ENCODE measurements around the gene PPP4R4.

Gene PPP4R4

DNA sequence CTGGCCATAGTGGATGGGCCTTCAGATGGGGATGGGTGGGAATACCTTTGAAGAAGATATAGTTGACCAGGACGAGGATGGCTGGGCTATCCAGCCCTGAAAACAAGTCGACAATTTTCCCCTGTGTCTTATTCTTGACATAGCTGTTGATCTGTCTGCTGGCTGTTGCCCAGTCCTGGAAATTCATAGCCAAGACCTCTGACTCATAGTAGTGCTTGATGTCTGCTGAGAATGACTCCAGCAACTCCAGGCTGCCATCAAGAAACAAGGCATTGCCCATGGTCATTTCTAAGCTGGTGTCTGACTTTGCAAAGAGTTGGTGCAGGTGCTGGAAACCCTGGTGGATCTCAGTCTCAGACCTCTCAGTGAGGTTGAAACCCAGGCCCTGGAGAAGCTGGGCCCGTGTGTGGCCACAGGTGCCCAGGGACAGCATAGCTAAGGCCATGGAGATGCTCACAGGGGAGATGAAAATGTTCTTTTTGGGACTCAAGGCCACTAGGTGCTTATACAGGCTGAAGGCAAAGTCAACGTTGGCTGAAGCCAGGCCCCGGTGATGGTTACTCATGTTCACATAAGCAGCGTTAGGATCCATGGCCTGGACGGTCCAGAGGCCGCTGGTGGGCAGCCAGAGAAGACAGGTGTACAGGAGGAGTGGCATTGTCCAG, 140.0 kb downstream of the PPP4R4 start:
- H3K4me3 ChIP-seq (ENCODE audit: control insufficient read depth in 1 of 7, extremely low read depth in 1 of 7, insufficient read depth in 4 of 7, low read depth in 2 of 7, low read length in 6 of 7): no peak overlapping the region
- peaks cover 0 to 2% (median 0%) of the 10 kb centered on the region in 5 experiments for H3K9me3 ChIP-seq (ENCODE audit: control extremely low read depth in 1 of 5, control insufficient read depth in 4 of 5, insufficient read depth in 2 of 5, low read depth in 1 of 5, low read length in 4 of 5)
- ChIA-PET CTCF (no interaction called here), POLR2A (no interaction called here)
- H3K27ac ChIP-seq (ENCODE audit: insufficient read depth in 1 of 2, low read depth in 1 of 2, low read length in 2 of 2, poor library complexity in 1 of 2, severe bottlenecking in 2 of 2): no peak overlapping the region
- no peaks in the 10 kb centered on the region for H3K27me3 ChIP-seq (replicated peaks in 2 of 5; ENCODE audit: control insufficient read depth in 4 of 5, insufficient read depth in 5 of 5, low read length in 4 of 5)
- no peak for DNase-seq
- H3K36me3 ChIP-seq (ENCODE audit: control insufficient read depth in 4 of 4, insufficient read depth in 4 of 4, low read length in 3 of 4): no peaks in the 10 kb centered on the region
- H3K4me1 ChIP-seq (ENCODE audit: control extremely low read depth in 1 of 4, control insufficient read depth in 4 of 4, insufficient read depth in 4 of 4, low read length in 3 of 4): no peaks in the 10 kb centered on the region
- 98% methylated on average over 8 of the region's 8 CpGs for WGBS (ENCODE audit: insufficient coverage)

DNA sequence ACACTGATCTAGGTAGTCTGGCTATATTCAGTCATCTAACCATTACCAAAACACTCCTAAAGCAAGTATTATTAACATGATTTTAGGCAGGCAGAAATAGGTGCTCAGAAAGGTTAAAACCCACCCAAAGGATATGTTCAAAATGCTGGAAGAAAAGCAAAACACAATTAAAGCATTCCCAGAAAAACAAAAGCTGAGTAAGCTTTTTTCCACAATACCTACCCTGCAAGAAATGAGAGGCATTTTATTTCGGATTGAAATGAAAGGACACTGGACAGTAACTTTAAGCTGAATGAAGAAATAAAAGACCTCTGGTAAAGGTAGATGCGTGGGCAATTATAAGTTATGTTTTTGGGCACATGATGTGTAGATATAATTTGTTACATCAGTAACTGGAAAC, 140.8 kb downstream of the PPP4R4 start:
- ChIA-PET POLR2A (no interaction called here), CTCF (no interaction called here)
- H3K9me3 ChIP-seq (ENCODE audit: control extremely low read depth in 1 of 5, control insufficient read depth in 4 of 5, insufficient read depth in 2 of 5, low read depth in 1 of 5, low read length in 4 of 5): peaks cover 0 to 2% (median 0%) of the 10 kb centered on the region in 5 experiments
- no peaks in the 10 kb centered on the region for H3K36me3 ChIP-seq (ENCODE audit: control insufficient read depth in 4 of 4, insufficient read depth in 4 of 4, low read length in 3 of 4)
- no peak overlapping the region for H3K4me3 ChIP-seq (ENCODE audit: control insufficient read depth in 1 of 7, extremely low read depth in 1 of 7, insufficient read depth in 4 of 7, low read depth in 2 of 7, low read length in 6 of 7)
- H3K27ac ChIP-seq (ENCODE audit: insufficient read depth in 1 of 2, low read depth in 1 of 2, low read length in 2 of 2, poor library complexity in 1 of 2, severe bottlenecking in 2 of 2): no peak overlapping the region
- H3K27me3 ChIP-seq (replicated peaks in 2 of 5; ENCODE audit: control insufficient read depth in 4 of 5, insufficient read depth in 5 of 5, low read length in 4 of 5): no peaks in the 10 kb centered on the region
- DNase-seq: no peak
- no peaks in the 10 kb centered on the region for H3K4me1 ChIP-seq (ENCODE audit: control extremely low read depth in 1 of 4, control insufficient read depth in 4 of 4, insufficient read depth in 4 of 4, low read length in 3 of 4)
- WGBS (ENCODE audit: insufficient coverage): 100% methylated on average over 1 of the region's 2 CpGs

DNA sequence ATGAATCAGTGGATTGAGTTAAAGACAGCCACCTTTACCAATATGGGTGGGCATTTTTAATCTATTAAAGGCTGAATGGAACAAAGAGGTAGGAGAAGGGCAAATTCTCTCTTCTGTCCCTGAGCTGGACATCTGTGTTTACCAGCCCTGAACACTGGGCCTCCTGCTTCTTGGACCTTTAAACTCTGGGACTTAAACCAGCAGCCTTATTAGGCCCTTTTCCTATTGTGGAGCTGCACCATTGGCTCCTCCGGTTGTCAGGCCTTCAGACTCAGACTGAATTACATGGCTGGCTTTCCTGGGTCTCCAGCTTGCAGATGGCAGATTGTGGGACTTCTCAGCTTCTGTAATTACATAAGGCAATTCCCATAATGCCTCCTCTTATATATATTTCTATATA, 142.6 kb downstream of the PPP4R4 start:
- peaks cover 0 to 2% (median 0%) of the 10 kb centered on the region in 5 experiments for H3K27me3 ChIP-seq (replicated peaks in 2 of 5; ENCODE audit: control insufficient read depth in 4 of 5, insufficient read depth in 5 of 5, low read length in 4 of 5)
- H3K36me3 ChIP-seq (ENCODE audit: control insufficient read depth in 4 of 4, insufficient read depth in 4 of 4, low read length in 3 of 4): no peaks in the 10 kb centered on the region
- ChIA-PET POLR2A (no interaction called here), CTCF (no interaction called here)
- no peak overlapping the region for H3K27ac ChIP-seq (ENCODE audit: insufficient read depth in 1 of 2, low read depth in 1 of 2, low read length in 2 of 2, poor library complexity in 1 of 2, severe bottlenecking in 2 of 2)
- no peaks in the 10 kb centered on the region for H3K4me1 ChIP-seq (ENCODE audit: control extremely low read depth in 1 of 4, control insufficient read depth in 4 of 4, insufficient read depth in 4 of 4, low read length in 3 of 4)
- DNase-seq: no peak
- WGBS (ENCODE audit: insufficient coverage): 78% methylated on average over 1 of the region's 1 CpG
- peaks cover 0 to 2% (median 0%) of the 10 kb centered on the region in 5 experiments for H3K9me3 ChIP-seq (ENCODE audit: control extremely low read depth in 1 of 5, control insufficient read depth in 4 of 5, insufficient read depth in 2 of 5, low read depth in 1 of 5, low read length in 4 of 5)
- no peak overlapping the region for H3K4me3 ChIP-seq (ENCODE audit: control insufficient read depth in 1 of 7, extremely low read depth in 1 of 7, insufficient read depth in 4 of 7, low read depth in 2 of 7, low read length in 6 of 7)

DNA sequence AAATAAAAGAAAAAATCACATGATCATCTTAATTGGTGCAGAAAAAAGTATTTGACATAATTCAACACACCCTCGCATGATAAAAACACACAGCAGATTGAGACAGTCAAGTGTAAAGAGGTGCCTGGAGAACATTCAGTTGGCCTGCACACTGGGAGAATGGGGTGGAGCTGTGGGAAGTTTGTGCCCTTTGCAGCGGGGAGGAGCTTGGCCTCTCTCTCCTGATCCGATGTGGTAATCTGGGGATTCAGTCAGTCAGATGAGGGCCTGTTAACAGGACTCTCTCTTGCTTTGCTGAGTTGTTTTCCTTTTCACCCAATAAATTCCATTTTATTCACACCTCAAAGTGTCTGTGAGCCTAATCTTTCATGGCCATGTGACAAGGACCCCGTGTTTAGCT, 143.1 kb downstream of the PPP4R4 start:
- no peak for DNase-seq
- Histone ChIP-seq H3K27ac (ENCODE audit: insufficient read depth in 1 of 2, low read depth in 1 of 2, low read length in 2 of 2, poor library complexity in 1 of 2, severe bottlenecking in 2 of 2) (no peak overlapping the region), H3K4me1 (ENCODE audit: control extremely low read depth in 1 of 4, control insufficient read depth in 4 of 4, insufficient read depth in 4 of 4, low read length in 3 of 4) (no peaks in the 10 kb centered on the region), H3K9me3 (ENCODE audit: control extremely low read depth in 1 of 5, control insufficient read depth in 4 of 5, insufficient read depth in 2 of 5, low read depth in 1 of 5, low read length in 4 of 5) (peaks cover 0 to 2% (median 0%) of the 10 kb centered on the region in 5 experiments), H3K36me3 (ENCODE audit: control insufficient read depth in 4 of 4, insufficient read depth in 4 of 4, low read length in 3 of 4) (no peaks in the 10 kb centered on the region), H3K27me3 (replicated peaks in 2 of 5; ENCODE audit: control insufficient read depth in 4 of 5, insufficient read depth in 5 of 5, low read length in 4 of 5) (peaks cover 0 to 2% (median 0%) of the 10 kb centered on the region in 5 experiments), H3K4me3 (ENCODE audit: control insufficient read depth in 1 of 7, extremely low read depth in 1 of 7, insufficient read depth in 4 of 7, low read depth in 2 of 7, low read length in 6 of 7) (no peak overlapping the region)
- ChIA-PET CTCF (no interaction called here), POLR2A (no interaction called here)
- 80% methylated on average over 3 of the region's 4 CpGs for WGBS (ENCODE audit: insufficient coverage)

DNA sequence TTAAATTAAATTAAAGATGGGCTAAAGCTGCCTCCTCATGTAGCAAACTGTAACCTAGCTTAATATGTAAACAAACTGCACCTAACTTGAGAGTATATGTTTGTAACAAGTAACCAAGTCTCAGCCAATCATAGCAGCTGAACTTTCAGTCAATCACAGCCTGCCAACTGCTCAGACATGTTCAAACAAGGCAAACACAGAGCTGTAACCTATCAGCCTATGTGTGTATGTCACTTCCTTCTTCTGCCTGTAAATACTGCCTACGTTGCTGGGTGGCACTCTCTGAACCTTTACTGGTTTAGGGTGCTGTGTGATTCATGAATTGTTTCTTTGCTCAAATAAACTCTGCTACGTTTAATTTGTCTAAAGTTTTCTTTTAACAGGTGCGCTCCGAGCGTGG, 146.1 kb downstream of the PPP4R4 start:
- DNase-seq: no peak
- 76% methylated on average over 5 of the region's 5 CpGs for WGBS (ENCODE audit: insufficient coverage)
- Histone ChIP-seq H3K27me3 (replicated peaks in 2 of 5; ENCODE audit: control insufficient read depth in 4 of 5, insufficient read depth in 5 of 5, low read length in 4 of 5) (peaks cover 0 to 4% (median 2%) of the 10 kb centered on the region in 5 experiments), H3K9me3 (ENCODE audit: control extremely low read depth in 1 of 5, control insufficient read depth in 4 of 5, insufficient read depth in 2 of 5, low read depth in 1 of 5, low read length in 4 of 5) (no peaks in the 10 kb centered on the region), H3K36me3 (ENCODE audit: control insufficient read depth in 4 of 4, insufficient read depth in 4 of 4, low read length in 3 of 4) (no peaks in the 10 kb centered on the region), H3K4me3 (ENCODE audit: control insufficient read depth in 1 of 7, extremely low read depth in 1 of 7, insufficient read depth in 4 of 7, low read depth in 2 of 7, low read length in 6 of 7) (no peak overlapping the region), H3K4me1 (ENCODE audit: control extremely low read depth in 1 of 4, control insufficient read depth in 4 of 4, insufficient read depth in 4 of 4, low read length in 3 of 4) (no peaks in the 10 kb centered on the region), H3K27ac (ENCODE audit: insufficient read depth in 1 of 2, low read depth in 1 of 2, low read length in 2 of 2, poor library complexity in 1 of 2, severe bottlenecking in 2 of 2) (no peak overlapping the region)
- ChIA-PET POLR2A (no interaction called here), CTCF (no interaction called here)

DNA sequence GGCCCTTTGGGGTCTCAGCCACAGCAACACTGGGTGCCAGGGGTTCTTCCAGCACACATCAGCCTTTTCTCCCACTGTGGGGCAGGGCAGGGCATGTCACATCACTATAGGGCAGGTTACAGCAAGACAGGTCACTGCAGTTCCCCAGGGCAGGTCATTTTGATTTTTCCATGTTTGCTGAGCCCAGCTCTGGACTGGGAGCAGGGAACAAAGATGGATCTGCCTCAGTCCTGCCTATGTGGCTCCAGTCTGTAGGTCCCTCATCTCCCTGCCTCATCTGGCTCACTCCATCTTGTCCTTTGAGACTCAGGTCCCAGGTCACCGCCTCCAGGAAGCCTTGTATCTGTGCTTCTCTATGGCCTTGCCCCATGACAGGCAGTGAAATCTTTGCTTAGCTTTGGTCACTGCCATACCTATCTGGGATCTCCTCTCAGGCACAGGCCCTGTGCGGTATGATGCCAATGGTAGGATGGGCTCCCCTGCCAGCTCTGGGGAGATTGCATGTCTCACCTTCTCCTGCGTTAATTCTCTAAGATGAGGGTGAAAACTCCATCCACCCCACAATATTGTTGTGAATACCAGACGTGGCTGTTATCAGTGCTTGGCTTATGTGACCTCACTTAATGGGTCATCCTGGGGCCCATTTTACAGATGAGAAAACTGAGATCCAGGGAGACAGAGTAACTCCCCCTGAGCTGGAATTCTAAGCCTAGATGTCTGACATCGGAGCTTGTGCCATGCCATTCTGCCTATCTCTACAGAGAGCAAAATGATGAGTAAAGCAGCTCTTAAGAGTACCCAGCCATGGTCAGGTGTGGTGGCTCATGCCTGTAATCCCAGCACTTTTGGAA, 147.5 kb downstream of the PPP4R4 start:
- Histone ChIP-seq H3K27ac (ENCODE audit: insufficient read depth in 1 of 2, low read depth in 1 of 2, low read length in 2 of 2, poor library complexity in 1 of 2, severe bottlenecking in 2 of 2) (no peak overlapping the region), H3K27me3 (replicated peaks in 2 of 5; ENCODE audit: control insufficient read depth in 4 of 5, insufficient read depth in 5 of 5, low read length in 4 of 5) (peaks cover 0 to 4% (median 2%) of the 10 kb centered on the region in 5 experiments), H3K36me3 (ENCODE audit: control insufficient read depth in 4 of 4, insufficient read depth in 4 of 4, low read length in 3 of 4) (no peaks in the 10 kb centered on the region), H3K4me1 (ENCODE audit: control extremely low read depth in 1 of 4, control insufficient read depth in 4 of 4, insufficient read depth in 4 of 4, low read length in 3 of 4) (no peaks in the 10 kb centered on the region), H3K4me3 (ENCODE audit: control insufficient read depth in 1 of 7, extremely low read depth in 1 of 7, insufficient read depth in 4 of 7, low read depth in 2 of 7, low read length in 6 of 7) (no peak overlapping the region), H3K9me3 (ENCODE audit: control extremely low read depth in 1 of 5, control insufficient read depth in 4 of 5, insufficient read depth in 2 of 5, low read depth in 1 of 5, low read length in 4 of 5) (peaks cover 0 to 3% (median 0%) of the 10 kb centered on the region in 5 experiments)
- WGBS (ENCODE audit: insufficient coverage): 86% methylated on average over 5 of the region's 5 CpGs
- ChIA-PET POLR2A (no interaction called here), CTCF (no interaction called here)
- no peak for DNase-seq

Measured in common myeloid progenitor, CD34-positive (primary cell).